ENCODE data around the gene SKAP2.

GRCh38 chr7:26729150-26729775, 135.1 kb downstream of the SKAP2 start:
- TF ChIP-seq, protein P1, sequence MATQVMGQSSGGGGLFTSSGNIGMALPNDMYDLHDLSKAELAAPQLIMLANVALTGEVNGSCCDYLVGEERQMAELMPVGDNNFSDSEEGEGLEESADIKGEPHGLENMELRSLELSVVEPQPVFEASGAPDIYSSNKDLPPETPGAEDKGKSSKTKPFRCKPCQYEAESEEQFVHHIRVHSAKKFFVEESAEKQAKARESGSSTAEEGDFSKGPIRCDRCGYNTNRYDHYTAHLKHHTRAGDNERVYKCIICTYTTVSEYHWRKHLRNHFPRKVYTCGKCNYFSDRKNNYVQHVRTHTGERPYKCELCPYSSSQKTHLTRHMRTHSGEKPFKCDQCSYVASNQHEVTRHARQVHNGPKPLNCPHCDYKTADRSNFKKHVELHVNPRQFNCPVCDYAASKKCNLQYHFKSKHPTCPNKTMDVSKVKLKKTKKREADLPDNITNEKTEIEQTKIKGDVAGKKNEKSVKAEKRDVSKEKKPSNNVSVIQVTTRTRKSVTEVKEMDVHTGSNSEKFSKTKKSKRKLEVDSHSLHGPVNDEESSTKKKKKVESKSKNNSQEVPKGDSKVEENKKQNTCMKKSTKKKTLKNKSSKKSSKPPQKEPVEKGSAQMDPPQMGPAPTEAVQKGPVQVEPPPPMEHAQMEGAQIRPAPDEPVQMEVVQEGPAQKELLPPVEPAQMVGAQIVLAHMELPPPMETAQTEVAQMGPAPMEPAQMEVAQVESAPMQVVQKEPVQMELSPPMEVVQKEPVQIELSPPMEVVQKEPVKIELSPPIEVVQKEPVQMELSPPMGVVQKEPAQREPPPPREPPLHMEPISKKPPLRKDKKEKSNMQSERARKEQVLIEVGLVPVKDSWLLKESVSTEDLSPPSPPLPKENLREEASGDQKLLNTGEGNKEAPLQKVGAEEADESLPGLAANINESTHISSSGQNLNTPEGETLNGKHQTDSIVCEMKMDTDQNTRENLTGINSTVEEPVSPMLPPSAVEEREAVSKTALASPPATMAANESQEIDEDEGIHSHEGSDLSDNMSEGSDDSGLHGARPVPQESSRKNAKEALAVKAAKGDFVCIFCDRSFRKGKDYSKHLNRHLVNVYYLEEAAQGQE (IDR thresholded peaks at IDR 0.05; ENCODE audit: insufficient read depth in 1 of 2, low read depth in 2 of 2, low read length in 1 of 2): no peak
- TF ChIP-seq POLR2AphosphoS5 (IDR thresholded peaks at IDR 0.05; ENCODE audit: low read depth, low read length) (no peak), CTCF (IDR thresholded peaks at IDR 0.05) (no peak)

Measured in Panc1 (cell line).